Esophagus squamous epithelium (tissue), 5 donors: ENCODE measurements around the gene EXOC7. TPM values are rescaled to one million over a fixed set of nuclear protein-coding genes. Genes with fewer than 3 reads are reported as not detected.

ENCODE experiments used
- DNase-seq: peaks from one replicate; lab custom pipeline; 2025; lab: John Stamatoyannopoulos, UW
- H3K27ac ChIP-seq, 4 donors: fragments of 200-600 bp; sonication (generic); one replicate each; pipeline ENCODE4 v1.5.1; 2016 to 2019; ENCODE audit warnings: mild to moderate bottlenecking in 1 of 4
- H3K27me3 ChIP-seq, 4 donors: fragments of 200-600 bp; sonication (generic); 1 replicate in 3 of 4; 2 replicates in 1 of 4; pipeline versions ENCODE4 v1.5.1 to v1.6.0; 2017 to 2021; ENCODE audit warnings: antibody characterized with exemption in 1 of 4
- H3K36me3 ChIP-seq, 3 donors: fragments of 200-600 bp; sonication (generic); one replicate each; pipeline ENCODE4 v1.5.1; 2016 to 2019
- H3K4me1 ChIP-seq, 3 donors: fragments of 200-600 bp; sonication (generic); one replicate each; pipeline ENCODE4 v1.5.1; 2017 to 2019
- H3K4me3 ChIP-seq, 4 donors: fragments of 200-600 bp; sonication (generic); 1 replicate in 3 of 4; 2 replicates in 1 of 4; pipeline ENCODE4 v1.5.1; 2016 to 2019; ENCODE audit warnings: mild to moderate bottlenecking in 2 of 4, moderate library complexity in 1 of 4
- H3K9me3 ChIP-seq, 3 donors: fragments of 200-600 bp; sonication (generic); one replicate each; pipeline ENCODE4 v1.5.1; 2016 to 2019
- POLR2A ChIP-seq, 4 donors: fragments of 450-650 bp; IDR thresholded peaks; one replicate each; pipeline ENCODE4 v1.6.1; 2017; ENCODE audit warnings: antibody characterized with exemption in 4 of 4, mild to moderate bottlenecking in 4 of 4, moderate library complexity in 3 of 4
- WGBS, 2 donors: methylation state at CpG; one replicate each; pipeline ENCODE4 v1.1.5; 2018; 5-methylcytosine and 5-hydroxymethylcytosine counted together
- intact Hi-C: fragments of 100-400 bp; cut with DNase I; formaldehyde crosslinking; loops from one replicate; pipeline ENCODE4 v1.15.0; 2022
- total RNA-seq, 4 donors: library from RNA; depleted of rRNA; stranded (reverse); fragments of >200 nt; gene quantifications; one replicate each; pipeline ENCODE4 v1.1.0, GENCODE V29; 2016
- TF ChIP-seq, protein P1 (sequence below), 6 experiments: fragments of 450-650 bp in 4 of 6; fragments of 200-600 bp in 2 of 6; sonication (generic) in 2 of 6; IDR thresholded peaks; one replicate each; pipeline ENCODE4 v1.5.1; 2016 to 2019; ENCODE audit warnings: antibody characterized with exemption in 6 of 6, mild to moderate bottlenecking in 4 of 6, moderate library complexity in 4 of 6
- donor health status: DM: yes; HTN: yes; CAD: no.

The EXOC7 gene
- total RNA-seq, 4 donors from 2014 or later, result 70.3 to 84.5 (median 74.4) TPM

- 64 to 65% methylated on average over 11 of the region's 11 CpGs for WGBS, 2 donors
- Histone ChIP-seq H3K36me3 (peaks cover 29 to 98% (median 44%) of the 10 kb centered on the region in 3 donors), H3K27ac (peak overlapping the region; percentile 30 to 93 (median 90)), H3K4me3 (no peak overlapping the region), H3K27me3 (no peaks in the 10 kb centered on the region), H3K4me1 (peaks cover 3 to 84% (median 24%) of the 10 kb centered on the region in 3 donors), H3K9me3 (no peaks in the 10 kb centered on the region)
- TF ChIP-seq, protein P1, sequence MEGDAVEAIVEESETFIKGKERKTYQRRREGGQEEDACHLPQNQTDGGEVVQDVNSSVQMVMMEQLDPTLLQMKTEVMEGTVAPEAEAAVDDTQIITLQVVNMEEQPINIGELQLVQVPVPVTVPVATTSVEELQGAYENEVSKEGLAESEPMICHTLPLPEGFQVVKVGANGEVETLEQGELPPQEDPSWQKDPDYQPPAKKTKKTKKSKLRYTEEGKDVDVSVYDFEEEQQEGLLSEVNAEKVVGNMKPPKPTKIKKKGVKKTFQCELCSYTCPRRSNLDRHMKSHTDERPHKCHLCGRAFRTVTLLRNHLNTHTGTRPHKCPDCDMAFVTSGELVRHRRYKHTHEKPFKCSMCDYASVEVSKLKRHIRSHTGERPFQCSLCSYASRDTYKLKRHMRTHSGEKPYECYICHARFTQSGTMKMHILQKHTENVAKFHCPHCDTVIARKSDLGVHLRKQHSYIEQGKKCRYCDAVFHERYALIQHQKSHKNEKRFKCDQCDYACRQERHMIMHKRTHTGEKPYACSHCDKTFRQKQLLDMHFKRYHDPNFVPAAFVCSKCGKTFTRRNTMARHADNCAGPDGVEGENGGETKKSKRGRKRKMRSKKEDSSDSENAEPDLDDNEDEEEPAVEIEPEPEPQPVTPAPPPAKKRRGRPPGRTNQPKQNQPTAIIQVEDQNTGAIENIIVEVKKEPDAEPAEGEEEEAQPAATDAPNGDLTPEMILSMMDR (IDR thresholded peaks at IDR 0.05), result no peak
- no peak for TF ChIP-seq POLR2A (IDR thresholded peaks at IDR 0.05)
- intact Hi-C loops, result loop anchor here (5.0 kb wide), 1 partner anchor 39 kb away; no protein-coding TSS in a partner anchor
- no peak for DNase-seq
Measured at GRCh38 chr17:76050538-76051467, 52.8 kb downstream of the EXOC7 start.

DNA sequence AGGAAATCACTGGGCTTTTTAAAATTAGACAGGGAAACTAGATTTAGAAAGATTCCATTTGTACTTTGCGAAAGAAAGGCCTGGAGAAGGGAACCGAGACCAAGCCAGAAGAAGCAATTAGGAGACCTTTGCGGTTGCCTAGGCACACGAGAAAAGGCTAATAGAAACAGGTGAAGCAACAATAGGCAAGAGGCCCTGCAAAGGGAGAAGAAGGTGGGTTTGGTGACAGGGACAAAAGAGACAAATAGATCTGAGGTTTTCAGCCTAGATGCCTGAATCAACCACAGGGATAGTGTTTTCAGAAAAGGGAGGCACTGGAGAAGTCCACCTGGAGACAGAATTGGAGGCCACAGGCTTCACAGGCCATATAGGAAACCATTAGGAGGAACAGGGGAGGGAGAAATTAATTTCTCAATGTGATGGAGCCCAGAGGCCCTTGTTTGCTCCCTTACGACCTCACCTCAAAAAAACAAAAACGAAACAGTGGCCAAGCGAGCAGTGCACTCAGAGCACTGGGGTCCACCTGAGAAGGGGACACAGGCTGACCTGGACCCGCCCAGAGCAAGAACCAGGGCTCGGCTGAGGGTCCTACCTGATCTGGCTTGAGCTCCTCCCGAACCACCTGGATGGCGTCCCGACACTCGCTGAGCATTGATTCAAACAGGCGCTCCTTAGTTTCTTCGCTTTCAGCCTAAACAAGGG lies 53.6 kb downstream of the EXOC7 start:
- no peak for DNase-seq
- Histone ChIP-seq H3K9me3 (no peaks in the 10 kb centered on the region), H3K27ac (peak overlapping the region; percentile 30 to 93 (median 90)), H3K4me3 (no peak overlapping the region), H3K36me3 (peaks cover 32 to 98% (median 51%) of the 10 kb centered on the region in 3 donors), H3K4me1 (peaks cover 3 to 84% (median 20%) of the 10 kb centered on the region in 3 donors), H3K27me3 (no peaks in the 10 kb centered on the region)
- TF ChIP-seq, protein P1 (IDR thresholded peaks at IDR 0.05), result no peak
- no peak for TF ChIP-seq POLR2A (IDR thresholded peaks at IDR 0.05)
- intact Hi-C loops, result loop anchor here (5.0 kb wide), 1 partner anchor 38 kb away; no protein-coding TSS in a partner anchor
- 89 to 90% methylated on average over 11 to 15 of the region's 15 CpGs for WGBS, 2 donors

DNA sequence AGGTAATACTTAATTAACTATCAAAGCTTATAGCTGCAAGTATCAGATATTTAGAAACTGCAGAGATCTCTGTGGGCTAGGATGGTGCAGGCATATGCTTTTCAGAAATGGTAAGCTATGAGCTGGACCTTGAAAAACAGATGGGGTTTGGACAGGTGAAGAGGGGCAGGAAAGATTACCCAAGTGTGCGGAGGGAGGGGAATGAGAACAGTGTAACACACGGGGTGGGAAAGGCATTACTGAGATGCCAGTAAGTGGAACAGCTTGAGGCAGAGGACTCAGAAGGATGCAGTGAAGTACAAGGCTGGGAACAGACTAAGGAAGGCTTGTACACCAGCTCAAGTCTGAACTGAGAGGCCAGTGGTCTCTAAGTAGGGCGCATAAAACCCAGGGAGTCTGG lies 54.3 kb downstream of the EXOC7 start:
- H3K27ac ChIP-seq, result no peak overlapping the region
- intact Hi-C loops, result no loop called here
- TF ChIP-seq, protein P1 (IDR thresholded peaks at IDR 0.05), result no peak
- TF ChIP-seq POLR2A (IDR thresholded peaks at IDR 0.05), result no peak
- no peaks in the 10 kb centered on the region for H3K27me3 ChIP-seq
- H3K36me3 ChIP-seq, result peaks cover 33 to 98% (median 58%) of the 10 kb centered on the region in 3 donors
- DNase-seq, result no peak
- no peak overlapping the region for H3K4me3 ChIP-seq
- no peaks in the 10 kb centered on the region for H3K9me3 ChIP-seq
- H3K4me1 ChIP-seq, result peaks cover 6 to 84% (median 21%) of the 10 kb centered on the region in 3 donors
- 87 to 89% methylated on average over 3 of the region's 3 CpGs for WGBS, 2 donors

GRCh38 chr17:76048711-76049110 lies 54.9 kb downstream of the EXOC7 start:
- H3K4me3 ChIP-seq, result no peak overlapping the region
- no peaks in the 10 kb centered on the region for H3K9me3 ChIP-seq
- no peak for TF ChIP-seq POLR2A (IDR thresholded peaks at IDR 0.05)
- TF ChIP-seq, protein P1 (IDR thresholded peaks at IDR 0.05), result no peak
- H3K4me1 ChIP-seq, result peaks cover 11 to 84% (median 23%) of the 10 kb centered on the region in 3 donors
- no peaks in the 10 kb centered on the region for H3K27me3 ChIP-seq
- H3K27ac ChIP-seq, result no peak overlapping the region
- 71 to 72% methylated on average over 9 of the region's 9 CpGs for WGBS, 2 donors
- DNase-seq, result no peak
- peaks cover 39 to 98% (median 63%) of the 10 kb centered on the region in 3 donors for H3K36me3 ChIP-seq
- intact Hi-C loops, result no loop called here
